ENCODE measurements around the gene UBE2J1. TPM values are rescaled to one million over a fixed set of nuclear protein-coding genes. Genes with fewer than 3 reads are reported as not detected.

The UBE2J1 gene
- polyA plus RNA-seq, 1 of the 3 experiments (the other 2 are of a cell fraction) = 11.3 TPM

GRCh38 chr6:89368999-89369398 is 16.5 kb upstream of the UBE2J1 start:
- H3K36me3 ChIP-seq (replicated peaks in 1 of 2; ENCODE audit: control insufficient read depth in 1 of 2, insufficient read depth in 2 of 2, low read length in 1 of 2) = no peaks in the 10 kb centered on the region
- H3K4me1 ChIP-seq (ENCODE audit: control insufficient read depth in 1 of 2, insufficient read depth in 2 of 2, low read depth in 1 of 2, low read length in 1 of 2) = no peaks in the 10 kb centered on the region; a peak in 1 of 4 replicates
- TF ChIP-seq, protein P1, sequence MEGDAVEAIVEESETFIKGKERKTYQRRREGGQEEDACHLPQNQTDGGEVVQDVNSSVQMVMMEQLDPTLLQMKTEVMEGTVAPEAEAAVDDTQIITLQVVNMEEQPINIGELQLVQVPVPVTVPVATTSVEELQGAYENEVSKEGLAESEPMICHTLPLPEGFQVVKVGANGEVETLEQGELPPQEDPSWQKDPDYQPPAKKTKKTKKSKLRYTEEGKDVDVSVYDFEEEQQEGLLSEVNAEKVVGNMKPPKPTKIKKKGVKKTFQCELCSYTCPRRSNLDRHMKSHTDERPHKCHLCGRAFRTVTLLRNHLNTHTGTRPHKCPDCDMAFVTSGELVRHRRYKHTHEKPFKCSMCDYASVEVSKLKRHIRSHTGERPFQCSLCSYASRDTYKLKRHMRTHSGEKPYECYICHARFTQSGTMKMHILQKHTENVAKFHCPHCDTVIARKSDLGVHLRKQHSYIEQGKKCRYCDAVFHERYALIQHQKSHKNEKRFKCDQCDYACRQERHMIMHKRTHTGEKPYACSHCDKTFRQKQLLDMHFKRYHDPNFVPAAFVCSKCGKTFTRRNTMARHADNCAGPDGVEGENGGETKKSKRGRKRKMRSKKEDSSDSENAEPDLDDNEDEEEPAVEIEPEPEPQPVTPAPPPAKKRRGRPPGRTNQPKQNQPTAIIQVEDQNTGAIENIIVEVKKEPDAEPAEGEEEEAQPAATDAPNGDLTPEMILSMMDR (IDR thresholded peaks at IDR 0.05) = peak; percentile 39
- TF ChIP-seq MAX (IDR thresholded peaks at IDR 0.05; ENCODE audit: low read depth) = no peak
- 65% methylated on average over 7 of the region's 7 CpGs for WGBS (ENCODE audit: low lambda C conversion rate)
- ChIA-PET CTCF (interaction anchor here (0.8 to 5.2 kb wide), 8 partner anchors 9 to 64 kb away, joined by 3 to 34 read pairs (median 10); partner anchors contain the start of genes ANKRD6 and UBE2J1), POLR2A (no interaction called here)
- H3K9me2 ChIP-seq = no peaks in the 10 kb centered on the region
- no peak overlapping the region for H3K9ac ChIP-seq
- no peaks in the 10 kb centered on the region for H4K20me1 ChIP-seq (ENCODE audit: insufficient read depth)
- no peaks in the 10 kb centered on the region for H3K27me3 ChIP-seq (ENCODE audit: insufficient read depth)
- DNase-seq = no peak
- H3K9me3 ChIP-seq = no peaks in the 10 kb centered on the region
- H3K79me2 ChIP-seq (ENCODE audit: insufficient read depth) = no peaks in the 10 kb centered on the region
- H3K27ac ChIP-seq (ENCODE audit: low read depth in 2 of 2, low read length in 1 of 2) = no peak overlapping the region
- no peak overlapping the region for H3K4me3 ChIP-seq (ENCODE audit: low read depth in 2 of 2, low read length in 1 of 2)
- no peak overlapping the region for H2AFZ ChIP-seq (ENCODE audit: low read depth)
- no peaks in the 10 kb centered on the region for H3F3A ChIP-seq (replicated peaks; ENCODE audit: insufficient read depth)
- H3K4me2 ChIP-seq = no peak overlapping the region

GRCh38 chr6:89368107-89368506 is 15.6 kb upstream of the UBE2J1 start:
- no peaks in the 10 kb centered on the region for H3K9me2 ChIP-seq
- no peak for TF ChIP-seq ZBTB33 (IDR thresholded peaks at IDR 0.05; ENCODE audit: borderline replicate concordance, low read depth)
- TF ChIP-seq RAD21 (IDR thresholded peaks at IDR 0.05; ENCODE audit: low read length) = peak; percentile 81
- TF ChIP-seq SMC3 (IDR thresholded peaks at IDR 0.05; ENCODE audit: low read depth, low read length) = peak; percentile 52
- TF ChIP-seq, protein P2, sequence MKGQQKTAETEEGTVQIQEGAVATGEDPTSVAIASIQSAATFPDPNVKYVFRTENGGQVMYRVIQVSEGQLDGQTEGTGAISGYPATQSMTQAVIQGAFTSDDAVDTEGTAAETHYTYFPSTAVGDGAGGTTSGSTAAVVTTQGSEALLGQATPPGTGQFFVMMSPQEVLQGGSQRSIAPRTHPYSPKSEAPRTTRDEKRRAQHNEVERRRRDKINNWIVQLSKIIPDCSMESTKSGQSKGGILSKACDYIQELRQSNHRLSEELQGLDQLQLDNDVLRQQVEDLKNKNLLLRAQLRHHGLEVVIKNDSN (IDR thresholded peaks at IDR 0.05; ENCODE audit: borderline replicate concordance, low read depth) = no peak
- TF ChIP-seq, protein P1 (IDR thresholded peaks at IDR 0.05) = peak; percentile 91
- CTCF ChIA-PET = interaction anchor here (0.6 to 5.2 kb wide), 22 partner anchors 9 to 427 kb away, joined by 3 to 34 read pairs (median 5); partner anchors contain the start of genes ANKRD6 and UBE2J1
- no peaks in the 10 kb centered on the region; a peak in 1 of 4 replicates for H3K4me1 ChIP-seq (ENCODE audit: control insufficient read depth in 1 of 2, insufficient read depth in 2 of 2, low read depth in 1 of 2, low read length in 1 of 2)
- DNase-seq = peak; percentile 70
- no peak overlapping the region for H3K4me2 ChIP-seq
- H3K27ac ChIP-seq (ENCODE audit: low read depth in 2 of 2, low read length in 1 of 2) = no peak overlapping the region
- peak overlapping the region in 1 of 2 experiments; percentile 12; a peak in 1 of 4 replicates for H3K4me3 ChIP-seq (ENCODE audit: low read depth in 2 of 2, low read length in 1 of 2)
- H3K36me3 ChIP-seq (replicated peaks in 1 of 2; ENCODE audit: control insufficient read depth in 1 of 2, insufficient read depth in 2 of 2, low read length in 1 of 2) = no peaks in the 10 kb centered on the region
- POLR2A ChIA-PET = no interaction called here
- no peaks in the 10 kb centered on the region for H3F3A ChIP-seq (replicated peaks; ENCODE audit: insufficient read depth)
- H2AFZ ChIP-seq (ENCODE audit: low read depth) = peak overlapping the region; percentile 27; the same call in 1 of the 2 replicates
- H3K79me2 ChIP-seq (ENCODE audit: insufficient read depth) = no peaks in the 10 kb centered on the region
- no peaks in the 10 kb centered on the region for H3K9me3 ChIP-seq
- no peaks in the 10 kb centered on the region for H3K27me3 ChIP-seq (ENCODE audit: insufficient read depth)
- 23% methylated on average over 6 of the region's 6 CpGs for WGBS (ENCODE audit: low lambda C conversion rate)
- no peak overlapping the region for H3K9ac ChIP-seq
- H4K20me1 ChIP-seq (ENCODE audit: insufficient read depth) = no peaks in the 10 kb centered on the region
